COLO668 (cell line): Measurements from ENCODE around the gene C12orf75.
"Not testable (repeated sequence)": the region's sequence is repeated elsewhere in the genome, so short reads cannot be mapped to it uniquely, and the experiment has no call there.

Experiments used
- DNase-seq: peaks from one replicate; lab custom pipeline; 2025; ENCODE audit not compliant: unreplicated experiment; lab: John Stamatoyannopoulos, UW

The C12orf75 gene

GRCh38 chr12:105369014-105369413 is 38.5 kb downstream of the C12orf75 start:
- DNase-seq, result no peak

- no peak for DNase-seq
Observed at GRCh38 chr12:105374303-105374702, 43.8 kb downstream of the C12orf75 start.

- no peak for DNase-seq
Observed at GRCh38 chr12:105377077-105377476, 46.6 kb downstream of the C12orf75 start.

- peak; percentile 46 for DNase-seq
Observed at GRCh38 chr12:105378911-105379310, 48.4 kb downstream of the C12orf75 start.

- peak; percentile 39 for DNase-seq
Observed at GRCh38 chr12:105382771-105383622, 52.5 kb downstream of the C12orf75 start.

GRCh38 chr12:105384220-105384619 is 53.7 kb downstream of the C12orf75 start:
- no peak for DNase-seq

- no peak for DNase-seq
Observed at GRCh38 chr12:105384916-105385535, 54.5 kb downstream of the C12orf75 start.

GRCh38 chr12:105386431-105386830 is 55.9 kb downstream of the C12orf75 start:
- DNase-seq, result no peak

- DNase-seq, result no peak
Observed at GRCh38 chr12:105391231-105391630, 60.7 kb downstream of the C12orf75 start.

GRCh38 chr12:105393587-105393986 is 63.1 kb downstream of the C12orf75 start:
- no peak for DNase-seq

- DNase-seq, result no peak
Observed at GRCh38 chr12:105396024-105396423, 65.5 kb downstream of the C12orf75 start.

GRCh38 chr12:105396983-105397382 is 66.5 kb downstream of the C12orf75 start:
- no peak for DNase-seq

GRCh38 chr12:105398930-105399329 is 68.4 kb downstream of the C12orf75 start:
- DNase-seq, result no peak

- no peak for DNase-seq
Observed at GRCh38 chr12:105399428-105400081, 69.1 kb downstream of the C12orf75 start.

GRCh38 chr12:105400227-105400626 is 69.7 kb downstream of the C12orf75 start:
- DNase-seq, result no peak

- no peak for DNase-seq
Observed at GRCh38 chr12:105401198-105401597, 70.7 kb downstream of the C12orf75 start.

GRCh38 chr12:105402366-105402765 is 71.9 kb downstream of the C12orf75 start:
- no peak for DNase-seq

- DNase-seq, result no peak
Observed at GRCh38 chr12:105403095-105403494, 72.6 kb downstream of the C12orf75 start.

GRCh38 chr12:105404134-105404533 is 73.6 kb downstream of the C12orf75 start:
- not testable (repeated sequence) for DNase-seq

- peak; percentile 15 for DNase-seq
Observed at GRCh38 chr12:105406497-105406896, 76.0 kb downstream of the C12orf75 start.

GRCh38 chr12:105409279-105409678 is 78.8 kb downstream of the C12orf75 start:
- no peak for DNase-seq
